ENCODE data around the gene CREBRF.
"Not testable (repeated sequence)": the region's sequence is repeated elsewhere in the genome, so short reads cannot be mapped to it uniquely, and the experiment has no call there.

DNA sequence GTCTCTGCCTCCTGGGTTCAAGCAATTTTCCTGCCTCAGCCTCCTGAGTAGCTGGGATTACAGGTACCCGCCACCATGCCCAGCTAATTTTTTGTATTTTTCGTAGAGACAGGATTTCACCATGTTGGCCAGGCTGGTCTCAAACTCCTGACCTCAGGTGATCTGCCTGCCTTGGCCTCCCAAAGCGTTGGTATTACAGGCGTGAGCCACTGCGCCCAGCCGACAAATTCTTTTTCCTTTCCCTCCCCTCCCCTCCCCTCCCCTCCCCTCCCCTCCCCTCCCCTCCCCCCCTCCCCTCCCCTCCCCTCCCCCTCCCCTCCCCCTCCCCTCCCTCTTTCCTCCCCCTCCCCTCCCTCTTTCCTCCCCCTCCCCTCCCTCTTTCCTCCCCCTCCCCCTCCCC, 76.0 kb downstream of the CREBRF start:
- TF ChIP-seq EZH2 (IDR thresholded peaks at IDR 0.05; ENCODE audit: low read depth, low read length, severe bottlenecking); CTCF (IDR thresholded peaks at IDR 0.05; ENCODE audit: control extremely low read depth in 1 of 3, insufficient read depth in 1 of 3, low read depth in 1 of 3, low read length in 3 of 3); EP300 (IDR thresholded peaks at IDR 0.05; ENCODE audit: borderline replicate concordance in 1 of 2, low read depth in 2 of 2, low read length in 2 of 2); RFX5 (IDR thresholded peaks at IDR 0.05; ENCODE audit: borderline replicate concordance, low read depth, low read length); SP1 (IDR thresholded peaks at IDR 0.05; ENCODE audit: low read depth, low read length); CEBPB (IDR thresholded peaks at IDR 0.05; ENCODE audit: low read depth, low read length): not testable (repeated sequence)
- TF ChIP-seq, protein P1, sequence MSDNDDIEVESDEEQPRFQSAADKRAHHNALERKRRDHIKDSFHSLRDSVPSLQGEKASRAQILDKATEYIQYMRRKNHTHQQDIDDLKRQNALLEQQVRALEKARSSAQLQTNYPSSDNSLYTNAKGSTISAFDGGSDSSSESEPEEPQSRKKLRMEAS (IDR thresholded peaks at IDR 0.05) = not testable (repeated sequence)

Measured in H1 (cell line).